GM12878 (cell line): ENCODE results near the gene KIF26A. TPM values are rescaled to one million over a fixed set of nuclear protein-coding genes. Genes with fewer than 3 reads are reported as not detected.

Experiments
- ATAC-seq: fragments of 200-7000 bp; cut with Tn5 transposase; 3 replicates; pipeline ENCODE4 v1.9.1; 2020; ENCODE audit warnings: mild to moderate bottlenecking, moderate library complexity
- BruUV-seq: library from RNA; stranded (reverse); fragments of 400-500 nt; replicated peaks from 2 replicates; lab custom pipeline; 2021; lab: Mats Ljungman, UMichigan
- CTCF ChIA-PET: fragments of 300-600 bp; sonication (Branson Sonifier 250); formaldehyde crosslinking; extraction: SDS; loops from one replicate; lab custom pipeline; 2021; ENCODE audit warnings: inconsistent platforms; lab: Yijun Ruan, JAX
- POLR2A ChIA-PET: fragments of 350-600 bp; formaldehyde crosslinking; extraction: SDS; loops from one replicate; lab custom pipeline; 2021; ENCODE audit warnings: inconsistent platforms; lab: Charles Lee
- RAD21 ChIA-PET: fragments of 300-600 bp; sonication (Branson Sonifier 250); formaldehyde crosslinking; loops from one replicate; lab custom pipeline; 2023; ENCODE audit warnings: antibody characterized with exemption; ENCODE audit not compliant: unreplicated experiment; lab: Charles Lee
- SMC1A ChIA-PET: fragments of 300-600 bp; sonication (Branson Sonifier 250); formaldehyde crosslinking; loops from one replicate; lab custom pipeline; 2023; ENCODE audit not compliant: unreplicated experiment, uncharacterized antibody; lab: Charles Lee
- DNase-seq: peaks from one replicate; pipeline ENCODE4 v3.0.0-alpha.2; 2011; ENCODE audit warnings: low read depth, low spot score
- FAIRE-seq: peaks from 3 replicates; lab custom pipeline; 2011; peaks lifted over from hg19 to GRCh38; lab: Jason Lieb, UNC
- H2AFZ ChIP-seq: 2 replicates; pipeline ENCODE4 v1.6.0; 2011; ENCODE audit warnings: low read depth, low read length, control low read depth; ENCODE audit not compliant: control insufficient read depth
- H3K27ac ChIP-seq: 2 replicates; pipeline ENCODE4 v1.5.1; 2011; ENCODE audit warnings: control low read depth; ENCODE audit not compliant: control insufficient read depth, insufficient read depth
- H3K27me3 ChIP-seq, 2 experiments: replicated peaks in 1 of 2; 2 replicates each; pipeline versions ENCODE4 v1.6.0 to v1.6.1; 2011; ENCODE audit warnings: low read length in 1 of 2; ENCODE audit not compliant: control insufficient read depth in 2 of 2, insufficient read depth in 2 of 2
- H3K36me3 ChIP-seq, 2 experiments: 2 replicates each; pipeline ENCODE4 v1.5.1; 2011; ENCODE audit warnings: low read length in 1 of 2; ENCODE audit not compliant: control insufficient read depth in 2 of 2, insufficient read depth in 2 of 2
- H3K4me1 ChIP-seq: 2 replicates; pipeline ENCODE4 v1.6.1; 2011; ENCODE audit warnings: mild to moderate bottlenecking, low read length, moderate library complexity, mixed read lengths; ENCODE audit not compliant: control insufficient read depth, insufficient read depth
- H3K4me2 ChIP-seq: 2 replicates; pipeline ENCODE4 v1.6.0; 2011; ENCODE audit warnings: control low read depth; ENCODE audit not compliant: control insufficient read depth, insufficient read depth
- H3K4me3 ChIP-seq: fragments of 200-600 bp; sonication (generic); 2 replicates; pipeline ENCODE4 v1.5.1; 2016
- H3K79me2 ChIP-seq: 2 replicates; pipeline ENCODE4 v1.6.0; 2011; ENCODE audit warnings: low read length; ENCODE audit not compliant: control insufficient read depth, insufficient read depth
- H3K9ac ChIP-seq: 2 replicates; pipeline ENCODE4 v1.8.0; 2011; ENCODE audit warnings: low read length, control low read depth, mixed read lengths; ENCODE audit not compliant: control insufficient read depth, insufficient read depth
- H3K9me3 ChIP-seq: replicated peaks from 3 replicates; pipeline ENCODE4 v1.5.1; 2011; ENCODE audit warnings: mild to moderate bottlenecking, low read length; ENCODE audit not compliant: control insufficient read depth, insufficient read depth
- H4K20me1 ChIP-seq: 2 replicates; pipeline ENCODE4 v1.6.0; 2011; ENCODE audit not compliant: control insufficient read depth, insufficient read depth
- HDAC6 ChIP-seq: fragments of 200-600 bp; sonication (generic); IDR thresholded peaks from one replicate; pipeline ENCODE4 v1.8.0; 2017; ENCODE audit warnings: antibody characterized with exemption; ENCODE audit not compliant: unreplicated experiment
- POLR2AphosphoS2 ChIP-seq: IDR thresholded peaks from 2 replicates; pipeline ENCODE4 v1.6.1; 2011; ENCODE audit warnings: low read depth, mild to moderate bottlenecking, low read length, improper control_type of control experiment, moderate library complexity
- RBBP5 ChIP-seq: fragments of 200-600 bp; sonication (generic); conservative IDR thresholded peaks from 2 replicates; pipeline ENCODE4 v1.6.1; 2016
- SREBF1 ChIP-seq: IDR thresholded peaks from 2 replicates; pipeline ENCODE4 v1.6.1; 2012; ENCODE audit warnings: mild to moderate bottlenecking, low read length
- ZNF384 ChIP-seq: IDR thresholded peaks from 2 replicates; pipeline ENCODE4 v1.6.1; 2012; ENCODE audit warnings: low read depth, mild to moderate bottlenecking, low read length, improper control_type of control experiment, borderline replicate concordance
- WGBS: methylation state at CpG from one replicate; pipeline ENCODE4 v1.1.6; 2016; ENCODE audit warnings: low lambda C conversion rate; ENCODE audit not compliant: insufficient replicate concordance, insufficient coverage; ENCODE audit errors: missing lambda C conversion rate; 5-methylcytosine and 5-hydroxymethylcytosine counted together
- in situ Hi-C: fragments of 300-500 bp; cut with MboI; formaldehyde crosslinking; loops from 9 replicates; pipeline ENCODE4 v1.14.3; 2018; ENCODE audit warnings: mixed read lengths
- intact Hi-C: fragments of 100-400 bp; cut with micrococcal nuclease; formaldehyde crosslinking; loops from one replicate; pipeline ENCODE4 v1.14.2; 2022; ENCODE audit not compliant: unreplicated experiment
- polyA plus RNA-seq, 11 experiments: library from polyadenylated mRNA; depleted of rRNA in 4 of 11; unstranded in 6 of 11; stranded (reverse) in 5 of 11; fragments of >200 nt; fragmentation: Nextera tagmentation in 4 of 11; fragmentation: Illumina TruSeq in 1 of 11; extraction: Ambion mirVana in 4 of 11; extraction: Trizol in 1 of 11; gene quantifications; 1 replicate in 1 of 11; 2 replicates in 10 of 11; pipeline versions ENCODE4 v1.2.1 to v1.2.3, GENCODE V29; 2011 to 2016; ENCODE audit warnings: inconsistent platforms in 2 of 11, missing spikeins in 2 of 11, low read depth in 1 of 11
- total RNA-seq, 4 experiments: library from RNA; depleted of rRNA in 3 of 4; stranded (reverse); fragments of >200 nt in 3 of 4; fragmentation: Illumina TruSeq in 1 of 4; extraction: Trizol in 1 of 4; gene quantifications; 2 replicates each; pipeline versions ENCODE4 v1.2.1 to v1.2.3, GENCODE V29; 2013 to 2021
- TF ChIP-seq, protein P1 (sequence below): fragments of 450-650 bp; IDR thresholded peaks from 2 replicates; pipeline ENCODE4 v1.6.1; 2018; ENCODE audit warnings: borderline replicate concordance, mild to moderate bottlenecking; ENCODE audit not compliant: partially characterized antibody
- TF ChIP-seq, protein P2 (sequence below): fragments of 450-650 bp; formaldehyde crosslinking; IDR thresholded peaks from 2 replicates; pipeline ENCODE4 v1.4.0; 2020; ENCODE audit warnings: mild to moderate bottlenecking, moderate library complexity

KIF26A gene
- total and polyA plus RNA-seq, 10 of the 15 experiments (the other 5 are each of a cell fraction or from before 2014, with no cell fraction given) = 0.05 TPM; not detected in 9

DNA sequence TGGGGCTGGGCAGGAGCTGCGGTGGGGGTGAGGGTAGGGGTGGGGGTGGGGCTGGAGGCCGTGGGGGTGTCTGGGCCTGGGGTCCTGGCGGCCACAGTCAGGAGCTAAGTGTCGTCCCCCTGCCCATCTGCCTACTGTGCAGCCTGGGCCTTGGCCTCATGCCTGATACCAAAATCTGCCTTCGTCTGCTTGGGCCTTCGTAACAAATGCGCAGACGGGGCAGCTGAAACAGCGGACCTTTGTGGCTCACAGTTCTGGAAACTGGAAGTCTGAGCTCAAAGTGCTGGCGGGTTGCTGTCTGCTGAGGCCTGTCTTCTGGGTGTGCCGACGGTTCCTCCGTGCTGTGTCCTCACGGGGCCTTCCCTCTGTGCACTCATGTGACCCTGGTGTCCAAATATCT lies 61.7 kb downstream of the KIF26A start:
- peaks cover 5% of the 10 kb centered on the region; the same call in 1 of the 2 replicates for H3K4me1 ChIP-seq
- no peak overlapping the region for H3K4me3 ChIP-seq
- no peaks in the 10 kb centered on the region for H3K36me3 ChIP-seq
- in situ Hi-C loops = no loop called here
- SMC1A ChIA-PET = no interaction called here
- ATAC-seq = no peak
- no peak for FAIRE-seq
- no TSS peak for BruUV-seq
- H4K20me1 ChIP-seq = no peaks in the 10 kb centered on the region
- H3K79me2 ChIP-seq = no peaks in the 10 kb centered on the region
- no peak overlapping the region for H2AFZ ChIP-seq
- intact Hi-C loops = no loop called here
- H3K27me3 ChIP-seq = no peaks in the 10 kb centered on the region
- no peaks in the 10 kb centered on the region for H3K9me3 ChIP-seq
- TF ChIP-seq, protein P1, sequence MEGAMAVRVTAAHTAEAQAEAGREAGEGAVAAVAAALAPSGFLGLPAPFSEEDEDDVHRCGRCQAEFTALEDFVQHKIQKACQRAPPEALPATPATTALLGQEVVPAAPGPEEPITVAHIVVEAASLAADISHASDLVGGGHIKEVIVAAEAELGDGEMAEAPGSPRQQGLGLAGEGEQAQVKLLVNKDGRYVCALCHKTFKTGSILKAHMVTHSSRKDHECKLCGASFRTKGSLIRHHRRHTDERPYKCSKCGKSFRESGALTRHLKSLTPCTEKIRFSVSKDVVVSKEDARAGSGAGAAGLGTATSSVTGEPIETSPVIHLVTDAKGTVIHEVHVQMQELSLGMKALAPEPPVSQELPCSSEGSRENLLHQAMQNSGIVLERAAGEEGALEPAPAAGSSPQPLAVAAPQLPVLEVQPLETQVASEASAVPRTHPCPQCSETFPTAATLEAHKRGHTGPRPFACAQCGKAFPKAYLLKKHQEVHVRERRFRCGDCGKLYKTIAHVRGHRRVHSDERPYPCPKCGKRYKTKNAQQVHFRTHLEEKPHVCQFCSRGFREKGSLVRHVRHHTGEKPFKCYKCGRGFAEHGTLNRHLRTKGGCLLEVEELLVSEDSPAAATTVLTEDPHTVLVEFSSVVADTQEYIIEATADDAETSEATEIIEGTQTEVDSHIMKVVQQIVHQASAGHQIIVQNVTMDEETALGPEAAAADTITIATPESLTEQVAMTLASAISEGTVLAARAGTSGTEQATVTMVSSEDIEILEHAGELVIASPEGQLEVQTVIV = no peak
- TF ChIP-seq RBBP5 (no peak), SREBF1 (no peak), HDAC6 (no peak), ZNF384 (no peak), POLR2AphosphoS2 (no peak)
- TF ChIP-seq, protein P2, sequence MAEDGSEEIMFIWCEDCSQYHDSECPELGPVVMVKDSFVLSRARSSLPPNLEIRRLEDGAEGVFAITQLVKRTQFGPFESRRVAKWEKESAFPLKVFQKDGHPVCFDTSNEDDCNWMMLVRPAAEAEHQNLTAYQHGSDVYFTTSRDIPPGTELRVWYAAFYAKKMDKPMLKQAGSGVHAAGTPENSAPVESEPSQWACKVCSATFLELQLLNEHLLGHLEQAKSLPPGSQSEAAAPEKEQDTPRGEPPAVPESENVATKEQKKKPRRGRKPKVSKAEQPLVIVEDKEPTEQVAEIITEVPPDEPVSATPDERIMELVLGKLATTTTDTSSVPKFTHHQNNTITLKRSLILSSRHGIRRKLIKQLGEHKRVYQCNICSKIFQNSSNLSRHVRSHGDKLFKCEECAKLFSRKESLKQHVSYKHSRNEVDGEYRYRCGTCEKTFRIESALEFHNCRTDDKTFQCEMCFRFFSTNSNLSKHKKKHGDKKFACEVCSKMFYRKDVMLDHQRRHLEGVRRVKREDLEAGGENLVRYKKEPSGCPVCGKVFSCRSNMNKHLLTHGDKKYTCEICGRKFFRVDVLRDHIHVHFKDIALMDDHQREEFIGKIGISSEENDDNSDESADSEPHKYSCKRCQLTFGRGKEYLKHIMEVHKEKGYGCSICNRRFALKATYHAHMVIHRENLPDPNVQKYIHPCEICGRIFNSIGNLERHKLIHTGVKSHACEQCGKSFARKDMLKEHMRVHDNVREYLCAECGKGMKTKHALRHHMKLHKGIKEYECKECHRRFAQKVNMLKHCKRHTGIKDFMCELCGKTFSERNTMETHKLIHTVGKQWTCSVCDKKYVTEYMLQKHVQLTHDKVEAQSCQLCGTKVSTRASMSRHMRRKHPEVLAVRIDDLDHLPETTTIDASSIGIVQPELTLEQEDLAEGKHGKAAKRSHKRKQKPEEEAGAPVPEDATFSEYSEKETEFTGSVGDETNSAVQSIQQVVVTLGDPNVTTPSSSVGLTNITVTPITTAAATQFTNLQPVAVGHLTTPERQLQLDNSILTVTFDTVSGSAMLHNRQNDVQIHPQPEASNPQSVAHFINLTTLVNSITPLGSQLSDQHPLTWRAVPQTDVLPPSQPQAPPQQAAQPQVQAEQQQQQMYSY (CRISPR knock-in tag) = no peak
- no peak overlapping the region for H3K4me2 ChIP-seq
- CTCF ChIA-PET = no interaction called here
- 42% methylated on average over 12 of the region's 14 CpGs for WGBS
- POLR2A ChIA-PET = no interaction called here
- RAD21 ChIA-PET = no interaction called here
- no peak overlapping the region for H3K27ac ChIP-seq
- H3K9ac ChIP-seq = no peak overlapping the region
- DNase-seq = no peak
